Hair follicular keratinocyte (primary cell): Measurements from ENCODE around the gene ZNF829. TPM values are rescaled to one million over a fixed set of nuclear protein-coding genes. Genes with fewer than 3 reads are reported as not detected.

Experiments
- total RNA-seq: library from RNA; depleted of rRNA; stranded (reverse); fragments of >200 nt; gene quantifications from 2 replicates; pipeline ENCODE4 v1.2.3, GENCODE V29; 2015

The ZNF829 gene
- total RNA-seq = 1.7 and 1.8 TPM in 2 replicates

DNA sequence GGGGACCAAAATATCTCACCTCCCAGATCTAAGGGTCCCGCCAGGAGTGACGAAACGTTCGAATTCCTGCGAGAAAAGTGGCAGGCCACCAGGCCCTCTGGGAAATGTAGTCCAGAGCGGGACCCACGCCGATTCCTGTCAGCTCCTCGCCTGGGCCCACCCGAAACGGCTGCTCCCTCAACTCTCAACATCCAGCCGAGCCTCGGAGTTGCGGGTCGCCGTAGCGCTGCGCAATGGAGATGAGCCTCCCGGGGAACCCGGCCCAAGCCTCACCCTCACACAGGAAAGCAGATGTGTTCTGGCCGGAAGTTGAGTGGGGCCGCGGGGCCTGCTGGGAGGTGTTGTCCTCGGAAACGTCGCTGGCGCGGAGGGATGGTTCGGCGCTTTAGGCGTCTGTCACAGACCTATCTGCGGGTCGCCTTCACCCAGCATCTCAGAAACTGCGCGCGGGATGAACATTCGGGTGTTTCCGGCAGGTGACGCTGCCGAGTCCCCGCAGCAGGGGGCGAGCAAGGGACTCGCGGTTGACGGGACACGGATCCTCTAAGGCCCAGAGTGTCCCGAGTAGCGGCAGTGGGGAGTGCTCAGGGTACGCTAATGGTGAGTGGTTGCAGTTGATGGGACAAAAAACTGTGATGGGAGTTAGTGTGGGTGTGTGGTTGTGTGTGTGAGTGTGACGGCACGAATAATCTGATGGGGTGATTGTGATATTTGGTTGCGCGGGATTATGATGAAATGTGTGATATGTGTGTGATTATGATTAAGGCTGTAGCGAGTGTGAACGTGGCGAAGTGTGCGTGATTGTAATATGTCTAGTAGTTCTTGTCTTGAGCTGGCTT is at the start of gene ZNF829, which contains the start of gene ZNF568:
Gene ZNF829 (minus strand): TSS at position 300 of the 839 bp plus-strand sequence. CDS start 1,124 bp downstream, outside the sequence.
Gene ZNF568 (plus strand): TSS at position 341 of the 839 bp plus-strand sequence. CDS start 6,439 bp downstream, outside the sequence.

DNA sequence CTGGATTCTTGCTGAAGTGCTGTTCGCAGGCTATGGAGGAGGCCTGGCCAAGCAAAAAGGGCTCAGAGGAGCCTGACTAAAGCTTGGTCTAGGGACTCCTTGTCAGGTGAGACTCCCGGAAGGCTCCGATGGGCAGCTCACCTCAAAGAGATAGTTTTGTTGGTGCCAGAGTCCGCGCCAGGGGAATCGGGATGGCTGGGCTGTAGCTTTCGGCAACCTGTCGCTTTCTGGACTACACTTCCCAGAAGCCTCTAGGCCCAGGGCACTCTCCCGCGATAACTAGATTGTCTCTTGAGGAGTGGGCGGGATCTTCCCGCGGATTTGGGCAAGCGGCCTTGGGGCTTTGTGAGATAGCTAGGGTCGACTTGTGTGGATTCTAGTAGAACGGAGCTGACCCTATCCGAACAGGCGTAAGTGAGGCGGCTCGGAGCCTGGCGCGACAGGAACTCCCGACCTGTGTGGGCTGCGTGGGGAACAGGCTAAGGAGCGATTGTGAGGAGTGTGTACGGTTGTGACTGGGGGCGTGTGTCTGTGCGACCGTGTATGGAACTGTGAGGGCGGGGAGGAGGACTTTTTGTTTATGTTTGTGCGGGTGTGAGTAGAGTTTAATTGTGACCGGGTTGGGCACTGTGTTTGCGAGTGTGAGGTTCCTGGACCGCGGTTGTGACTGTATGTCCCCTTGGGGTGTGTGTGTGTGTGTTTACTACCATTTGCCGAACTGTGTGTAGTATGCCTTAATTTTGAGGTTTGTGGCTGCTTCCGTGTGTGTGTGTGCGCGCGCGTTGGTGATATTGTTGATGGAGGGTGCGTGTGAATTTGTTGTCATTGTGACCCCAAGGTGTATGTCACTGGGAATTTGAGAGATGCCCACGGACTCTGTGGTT is 65.3 kb downstream of the ZNF829 start, which contains the start of gene ZNF345:
Gene ZNF345 (plus strand): TSS at position 318 of the 884 bp plus-strand sequence. CDS start 25,955 bp downstream, outside the sequence.

Other genes with a start within 250 kb of the ZNF829 start
- 1.7 and 6.1 TPM in 2 replicates for gene ZNF461, start 249.5 kb downstream of the ZNF829 start, total RNA-seq
- 2.7 and 4.0 TPM in 2 replicates for gene ZNF567, start 228.7 kb downstream of the ZNF829 start, total RNA-seq
- 0.72 and 0.78 TPM in 2 replicates for gene ZNF850, start 143.5 kb downstream of the ZNF829 start, total RNA-seq
- 5.3 and 5.9 TPM in 2 replicates for gene ZNF790, start 77.9 kb downstream of the ZNF829 start, total RNA-seq
- 1.1 TPM in 2 replicates for gene ZNF345, start 65.4 kb downstream of the ZNF829 start, total RNA-seq
- gene ZNF568, start within 50 bp of the ZNF829 start, total RNA-seq = 3.3 and 3.4 TPM in 2 replicates
- 2.2 and 4.0 TPM in 2 replicates for gene ZNF420, start 162.1 kb upstream of the ZNF829 start, total RNA-seq